D721Med (cell line): ENCODE results near the gene RNGTT.

Source experiments
- DNase-seq: peaks from one replicate; pipeline ENCODE4 v3.0.0; 2011; ENCODE audit warnings: low spot score; ENCODE audit not compliant: insufficient read length
- FAIRE-seq: peaks from 2 replicates; lab custom pipeline; 2011; peaks lifted over from hg19 to GRCh38; lab: Jason Lieb, UNC
- CTCF ChIP-seq: IDR thresholded peaks from 2 replicates; pipeline ENCODE4 v1.5.1; 2012; ENCODE audit warnings: mild to moderate bottlenecking, control low read depth; ENCODE audit not compliant: insufficient read depth; ENCODE audit errors: missing control alignments

The RNGTT gene

GRCh38 chr6:88920774-88921733, 42.4 kb downstream of the RNGTT start:
- TF ChIP-seq CTCF, result no peak
- FAIRE-seq (no peak), DNase-seq (no peak)

GRCh38 chr6:88920088-88920487, 43.3 kb downstream of the RNGTT start:
- FAIRE-seq, result no peak
- TF ChIP-seq CTCF, result no peak
- no peak for DNase-seq

- TF ChIP-seq CTCF, result peak; percentile 5
- FAIRE-seq (peak; percentile 87), DNase-seq (no peak)
Measured at GRCh38 chr6:88919032-88919431, 44.4 kb downstream of the RNGTT start.

- TF ChIP-seq CTCF, result no peak
- FAIRE-seq, result no peak
- no peak for DNase-seq
Measured at GRCh38 chr6:88916615-88917208, 46.7 kb downstream of the RNGTT start.

- FAIRE-seq (no peak), DNase-seq (no peak)
- TF ChIP-seq CTCF, result no peak
Measured at GRCh38 chr6:88914895-88915598, 48.4 kb downstream of the RNGTT start.

GRCh38 chr6:88914180-88914579, 49.2 kb downstream of the RNGTT start:
- FAIRE-seq (no peak), DNase-seq (no peak)
- no peak for TF ChIP-seq CTCF
